Stimulated activated CD4-positive, alpha-beta T cell treated with anti-CD3 and anti-CD28 coated beads, Interleukin-12 subunit alpha, Interleukin-12 subunit beta, amount 100 ng/mL, for 4 hours (primary cell): ENCODE measurements around the gene GRAP2.

Experiments
- DNase-seq: peaks from one replicate; pipeline ENCODE4 v3.0.0-alpha.2; 2020

Gene GRAP2

DNA sequence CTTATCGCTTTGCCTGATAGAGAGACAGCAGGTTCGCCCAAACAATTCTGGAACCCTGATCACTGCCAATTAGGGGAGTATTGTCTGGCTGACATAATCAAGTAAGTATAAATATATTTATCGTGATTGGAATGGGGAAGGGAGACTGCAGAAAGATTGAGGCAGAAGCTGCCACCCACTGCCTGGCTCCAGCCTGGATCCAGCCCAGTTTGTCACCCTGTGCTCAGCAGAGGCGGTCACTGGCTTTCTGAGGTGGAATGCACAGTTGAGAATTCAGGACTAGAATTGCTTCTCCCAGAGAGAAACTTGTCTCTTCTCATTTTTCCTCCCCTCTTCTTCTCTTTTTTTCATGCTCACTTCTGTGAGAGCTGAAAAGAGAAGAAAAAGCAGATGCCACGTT lies 25.9 kb downstream of the GRAP2 start:
- DNase-seq, result no peak

DNA sequence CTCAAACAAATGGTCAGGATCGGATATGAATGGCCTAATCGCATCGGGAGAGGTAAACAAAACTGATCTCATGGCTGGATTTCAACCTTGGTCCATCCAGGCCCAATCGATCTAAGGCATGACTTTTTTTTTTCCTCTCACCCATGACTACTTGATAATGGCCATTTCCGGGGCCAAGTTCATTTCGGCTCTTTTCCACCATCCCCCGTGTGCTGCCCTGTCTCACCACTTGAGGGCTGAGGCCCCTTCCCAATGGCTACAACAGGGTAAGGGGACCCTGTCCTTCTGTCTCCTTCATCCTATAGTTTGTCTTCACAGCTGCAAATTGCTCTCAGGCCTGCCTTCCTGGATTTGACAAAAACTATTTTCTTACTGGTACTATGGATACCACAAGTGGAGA lies 26.7 kb downstream of the GRAP2 start:
- DNase-seq, result no peak

DNA sequence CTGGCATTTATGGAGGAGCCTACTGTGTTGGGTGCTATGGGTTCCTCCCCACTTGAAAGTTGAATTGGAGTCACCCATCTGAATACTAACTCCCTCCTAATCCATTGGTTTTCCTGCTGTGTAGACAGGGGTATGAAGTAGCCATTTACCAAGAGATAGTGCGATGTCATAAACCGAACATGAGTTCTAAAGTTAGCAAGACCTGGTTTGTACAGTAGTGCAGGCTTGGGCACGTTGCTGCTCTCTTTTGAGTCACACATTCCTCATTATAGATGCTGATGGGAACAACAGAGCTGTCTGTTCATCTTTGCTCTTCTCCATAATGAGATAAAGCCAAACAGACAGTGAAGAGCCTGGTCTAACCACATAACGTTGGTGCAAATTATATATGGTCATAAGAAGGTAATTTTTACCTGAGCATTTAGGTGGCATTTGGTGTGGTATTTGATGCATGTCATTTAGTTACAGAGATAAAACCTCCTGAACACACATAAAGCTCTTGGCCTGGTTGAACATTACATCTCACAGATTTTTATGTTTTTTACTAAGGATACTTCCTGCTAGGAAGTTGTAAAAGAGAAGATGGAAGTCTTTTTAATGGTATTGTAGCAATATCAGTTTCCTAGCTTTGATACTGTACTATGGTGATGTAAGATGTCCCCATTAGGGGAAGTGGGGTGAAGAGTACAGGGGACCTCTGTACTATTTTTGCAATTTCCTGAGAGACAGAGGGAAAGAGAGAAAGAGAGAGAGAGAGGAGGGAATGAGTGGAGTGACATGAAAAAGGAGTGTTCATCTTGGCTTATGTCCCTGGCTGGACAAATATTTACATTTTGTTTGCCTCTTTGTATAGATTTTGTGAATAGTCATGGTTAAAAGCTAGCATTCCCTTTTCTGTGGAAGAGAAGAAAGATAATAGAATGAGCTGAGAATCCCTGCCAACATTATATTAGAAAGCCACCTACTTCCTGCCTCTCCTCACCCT lies 27.9 kb downstream of the GRAP2 start:
- no peak for DNase-seq

DNA sequence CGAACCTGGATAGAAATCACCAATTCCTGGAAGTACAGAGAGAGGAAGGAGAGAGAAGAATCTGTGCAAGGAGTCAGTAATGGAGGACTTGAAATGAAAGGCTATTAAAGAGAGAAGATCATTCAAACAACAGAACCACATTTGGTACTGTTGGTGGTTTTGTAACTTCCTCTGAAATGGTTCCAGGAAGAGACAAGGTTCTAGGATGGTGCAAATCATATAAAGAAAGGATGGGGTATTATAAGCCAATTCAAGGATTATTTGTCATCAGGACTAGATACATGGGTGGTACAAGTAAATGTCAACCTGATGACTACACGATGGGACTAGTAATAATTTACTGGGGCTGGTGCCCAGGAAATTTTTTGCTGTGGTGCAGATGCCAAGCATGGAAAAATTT lies 30.4 kb downstream of the GRAP2 start:
- no peak for DNase-seq

DNA sequence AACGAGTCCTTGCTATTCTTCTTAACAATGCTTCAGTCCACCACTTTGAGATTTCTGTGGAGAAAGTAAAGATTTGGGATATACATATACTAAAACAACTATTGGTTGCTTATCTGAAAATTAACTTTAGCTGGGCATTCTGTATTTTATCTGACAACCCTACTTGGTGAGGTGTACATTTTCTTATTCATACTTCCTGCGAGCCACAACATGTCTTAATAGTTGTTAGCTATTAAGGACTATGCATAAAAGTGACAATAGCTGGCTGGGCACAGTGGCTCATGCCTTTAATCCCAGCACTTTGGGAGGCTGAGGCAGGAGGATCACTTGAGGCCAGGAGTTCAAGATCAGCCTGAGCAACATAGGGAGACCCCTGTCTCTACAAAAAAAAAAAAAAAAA lies 31.3 kb downstream of the GRAP2 start:
- no peak for DNase-seq

DNA sequence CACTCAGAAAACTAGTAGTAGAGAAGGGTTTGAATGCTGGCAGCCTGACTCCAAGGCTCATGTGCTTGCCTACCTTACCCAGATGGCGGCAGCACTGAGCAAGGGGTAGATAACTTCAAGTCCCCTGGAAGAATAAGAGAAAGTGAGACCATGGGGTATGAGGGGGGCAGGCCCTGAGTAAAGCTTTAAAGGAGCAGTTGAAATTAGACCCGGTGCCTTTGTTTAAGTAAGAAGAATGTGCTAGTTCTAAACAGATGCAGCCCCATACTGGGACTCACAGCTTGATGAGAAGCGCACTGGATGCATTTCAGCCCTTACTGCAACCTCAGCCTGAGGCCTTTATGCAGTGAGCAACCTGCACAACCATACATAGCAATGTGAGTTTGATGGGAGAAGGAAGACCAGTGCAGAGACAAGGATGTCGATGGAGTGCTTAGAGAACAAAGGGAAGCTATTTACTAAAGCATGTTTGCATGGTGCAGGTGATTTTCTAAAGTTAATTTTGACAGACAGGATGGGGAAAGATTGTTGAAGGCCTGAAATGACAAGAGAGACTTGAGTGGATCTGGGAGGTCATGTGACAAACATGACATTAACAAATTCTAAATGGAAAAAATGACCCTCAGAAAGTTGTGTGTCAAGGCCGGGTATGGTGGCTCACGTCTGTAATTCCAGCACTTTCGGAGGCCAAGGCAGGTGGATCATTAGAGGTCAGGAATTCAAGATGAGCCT lies 32.2 kb downstream of the GRAP2 start:
- peak; percentile 49 for DNase-seq

DNA sequence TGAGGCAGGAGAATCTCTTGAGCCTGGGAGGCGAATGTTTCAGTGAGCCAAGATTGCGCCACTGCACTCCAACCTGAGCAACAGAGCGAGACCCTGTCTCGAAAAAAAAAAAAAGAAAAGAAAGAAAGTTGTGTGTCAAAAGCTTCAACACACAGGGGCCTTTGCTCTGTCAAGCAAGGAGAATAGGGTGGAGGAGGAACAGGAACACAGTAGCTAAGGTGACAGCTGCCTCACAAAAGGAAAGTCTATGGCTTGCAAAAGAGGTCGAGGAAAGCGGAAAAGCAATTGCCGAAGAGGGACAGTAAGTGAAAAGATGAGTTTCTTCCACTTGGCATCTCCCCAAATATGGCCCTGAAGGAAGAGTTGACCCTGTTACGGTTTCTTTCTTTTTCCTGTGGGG lies 32.9 kb downstream of the GRAP2 start:
- DNase-seq, result no peak

DNA sequence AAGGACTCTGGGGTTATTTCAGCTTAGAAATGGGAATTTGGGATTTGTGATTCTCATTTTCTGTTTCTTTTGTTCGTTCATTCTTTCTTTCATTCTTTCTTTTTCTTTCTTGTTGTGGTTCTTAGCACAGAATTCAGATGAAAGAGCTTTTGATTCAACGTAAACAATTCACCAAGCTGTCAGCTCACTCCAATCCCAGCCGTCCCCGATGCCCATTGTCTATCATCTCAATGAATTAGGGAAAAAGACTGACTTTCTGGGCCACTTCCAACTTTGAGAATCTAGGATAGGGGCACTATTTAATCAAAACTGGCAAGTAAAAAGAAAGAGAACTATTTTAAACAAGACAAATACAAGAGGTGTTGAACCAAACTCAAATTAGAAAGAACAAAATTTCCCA lies 34.2 kb downstream of the GRAP2 start:
- DNase-seq, result no peak

DNA sequence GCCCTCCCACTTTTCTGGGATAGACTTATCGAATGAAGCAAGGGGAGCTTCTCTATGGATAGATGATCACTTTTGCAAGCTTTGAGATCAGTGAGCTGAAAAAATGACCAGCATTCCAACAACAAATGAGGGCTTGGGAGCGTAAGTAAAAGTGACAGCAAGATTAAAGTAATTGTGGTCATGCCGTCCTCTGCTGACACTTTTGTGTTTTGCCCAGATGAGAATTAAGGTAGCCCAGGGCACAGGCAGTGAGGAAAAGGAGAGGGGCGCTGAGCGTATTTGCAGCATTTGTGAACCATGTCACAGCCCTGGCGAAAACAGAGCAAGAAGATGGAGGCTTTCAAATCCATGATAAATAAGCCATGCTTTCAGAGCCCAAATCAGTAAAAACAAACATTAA lies 34.7 kb downstream of the GRAP2 start:
- DNase-seq, result no peak

DNA sequence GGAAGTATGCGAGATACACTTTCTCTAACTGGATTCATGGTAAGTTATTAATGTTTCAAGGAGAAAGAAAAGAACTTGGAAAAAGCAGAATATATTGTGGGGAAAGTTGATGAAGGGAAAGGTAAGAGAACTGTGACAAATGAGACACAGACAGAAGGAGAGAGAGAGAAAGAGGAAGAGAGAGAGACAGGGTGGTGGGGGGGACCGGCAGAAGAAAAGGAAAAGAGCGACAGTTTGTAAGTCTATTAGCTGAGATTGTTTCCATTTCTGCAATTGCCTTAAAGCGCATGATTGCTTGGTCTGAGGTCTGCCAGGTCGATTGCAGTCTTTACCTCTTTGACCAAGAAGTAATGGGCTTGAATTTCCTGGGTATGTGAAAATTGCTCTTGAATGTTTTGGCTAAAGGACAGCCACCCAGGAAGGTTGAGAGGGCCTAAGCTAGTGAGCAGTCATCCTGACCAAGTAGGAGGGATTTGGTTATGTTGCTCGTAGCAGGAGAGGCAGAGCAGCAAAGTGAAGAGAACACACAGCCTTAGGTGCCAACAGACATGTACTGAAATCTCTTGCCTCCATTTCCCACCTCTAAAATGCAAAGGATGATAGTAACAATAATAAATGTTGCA lies 35.8 kb downstream of the GRAP2 start:
- DNase-seq, result no peak

DNA sequence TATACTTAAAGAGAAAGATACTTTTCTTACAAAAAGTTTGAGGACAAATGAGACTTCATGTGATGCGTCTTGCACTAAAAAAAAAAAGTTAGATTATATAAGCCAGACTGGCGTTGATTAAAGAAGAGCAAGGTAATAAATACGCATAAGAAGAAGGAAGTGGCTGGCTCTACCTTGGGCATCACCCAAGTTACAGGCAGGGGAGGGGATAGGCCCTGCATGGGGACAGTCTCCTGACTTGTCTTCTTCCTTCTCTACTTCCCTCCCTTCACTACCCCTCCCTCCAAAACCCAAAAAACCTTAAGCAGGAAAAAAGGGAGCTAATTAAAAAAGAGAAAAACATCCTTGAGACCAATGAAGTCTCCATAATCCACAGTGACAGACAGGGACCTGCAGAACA lies 37.0 kb downstream of the GRAP2 start:
- DNase-seq, result no peak

DNA sequence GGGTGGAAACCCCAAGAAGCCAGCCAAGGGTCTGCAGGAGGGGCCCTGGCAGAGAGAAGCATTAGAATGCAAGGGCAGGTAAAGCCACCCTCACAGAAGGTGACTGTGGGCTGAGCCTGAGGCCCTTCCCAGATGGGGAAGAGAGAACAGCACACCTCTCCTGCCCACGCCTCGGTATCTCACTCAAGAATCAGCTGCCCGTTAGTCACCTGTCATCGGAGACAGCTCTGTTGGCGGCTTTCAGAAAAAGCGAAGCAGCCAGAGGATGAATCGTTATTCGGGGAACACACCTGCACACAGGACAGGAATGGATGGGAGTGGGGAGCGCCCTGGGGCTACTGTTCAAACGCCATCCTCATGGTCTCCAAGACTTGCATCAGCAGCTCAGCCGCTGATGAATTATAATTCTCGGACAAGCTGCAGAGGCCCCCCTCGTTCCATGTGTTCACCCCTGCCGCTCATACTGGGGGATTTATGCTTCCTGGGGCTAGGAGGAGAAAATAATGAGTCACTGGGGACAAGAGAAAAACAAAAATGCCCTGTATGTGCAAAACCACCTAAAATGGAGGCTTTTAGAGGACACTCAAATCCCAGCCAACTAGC lies 37.7 kb downstream of the GRAP2 start:
- DNase-seq, result peak; percentile 52

DNA sequence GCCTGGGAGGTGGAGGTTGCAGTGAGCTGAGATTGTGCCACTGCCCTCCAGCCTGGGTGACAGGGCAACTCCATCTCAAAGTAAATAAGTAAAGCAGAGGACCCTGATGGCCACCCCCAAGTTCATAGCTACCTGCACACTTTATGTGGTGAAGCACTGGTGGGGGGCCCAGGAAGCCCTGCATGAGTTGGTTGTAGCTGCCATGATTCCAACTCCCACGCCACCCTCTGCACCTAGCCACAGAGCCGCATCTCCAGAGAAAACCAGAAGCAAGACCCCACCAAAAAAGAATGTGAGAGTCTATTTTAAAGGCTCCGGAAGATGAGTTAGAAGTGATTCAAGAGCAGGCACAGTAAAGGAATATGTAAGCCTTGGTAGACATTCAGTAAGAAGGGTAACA lies 38.9 kb downstream of the GRAP2 start:
- DNase-seq, result no peak

DNA sequence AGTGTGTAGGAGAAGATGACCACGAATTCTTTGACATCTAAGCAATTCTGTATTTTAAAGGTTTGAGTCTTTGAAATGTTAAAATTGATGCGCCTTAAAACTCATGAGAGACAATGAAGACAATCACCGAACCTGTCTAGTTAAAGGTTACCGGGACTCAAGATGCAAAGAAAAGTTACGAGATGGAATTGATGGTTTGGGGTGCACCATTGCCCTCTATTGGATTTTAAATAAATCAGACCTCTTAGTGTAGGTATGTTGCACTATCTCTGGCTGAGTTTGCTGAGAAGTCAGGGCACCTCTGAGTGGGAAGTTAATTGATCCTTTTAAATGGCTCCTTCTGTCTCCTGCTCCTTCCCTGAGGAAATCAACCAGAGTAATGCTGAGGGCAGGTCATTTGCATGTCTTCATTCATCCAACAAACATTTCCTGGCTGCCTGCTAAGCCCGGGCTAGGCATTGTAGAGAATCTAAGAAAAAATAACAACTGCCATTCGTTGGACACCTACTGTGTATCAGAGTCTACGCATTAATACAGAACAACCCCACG lies 39.9 kb downstream of the GRAP2 start:
- DNase-seq, result no peak

DNA sequence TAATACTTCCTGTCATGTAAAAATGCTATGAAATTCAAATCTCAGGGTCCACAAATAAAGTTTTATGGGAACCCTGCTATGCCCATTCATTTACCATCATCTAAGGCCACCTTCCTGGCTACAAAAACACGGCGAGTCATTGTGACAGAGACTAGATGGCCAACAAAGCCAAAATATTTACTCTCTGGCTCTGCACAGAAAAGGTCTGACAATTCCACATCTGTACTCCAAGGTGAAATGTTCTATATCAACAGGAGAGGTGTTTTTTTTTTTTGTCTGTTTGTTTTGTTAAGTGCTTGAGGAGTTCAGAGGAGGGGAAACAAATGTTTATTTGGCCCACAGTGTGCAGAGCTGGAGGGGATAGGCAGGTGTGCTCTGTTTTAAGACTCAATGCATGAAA lies 40.7 kb downstream of the GRAP2 start:
- DNase-seq, result no peak

DNA sequence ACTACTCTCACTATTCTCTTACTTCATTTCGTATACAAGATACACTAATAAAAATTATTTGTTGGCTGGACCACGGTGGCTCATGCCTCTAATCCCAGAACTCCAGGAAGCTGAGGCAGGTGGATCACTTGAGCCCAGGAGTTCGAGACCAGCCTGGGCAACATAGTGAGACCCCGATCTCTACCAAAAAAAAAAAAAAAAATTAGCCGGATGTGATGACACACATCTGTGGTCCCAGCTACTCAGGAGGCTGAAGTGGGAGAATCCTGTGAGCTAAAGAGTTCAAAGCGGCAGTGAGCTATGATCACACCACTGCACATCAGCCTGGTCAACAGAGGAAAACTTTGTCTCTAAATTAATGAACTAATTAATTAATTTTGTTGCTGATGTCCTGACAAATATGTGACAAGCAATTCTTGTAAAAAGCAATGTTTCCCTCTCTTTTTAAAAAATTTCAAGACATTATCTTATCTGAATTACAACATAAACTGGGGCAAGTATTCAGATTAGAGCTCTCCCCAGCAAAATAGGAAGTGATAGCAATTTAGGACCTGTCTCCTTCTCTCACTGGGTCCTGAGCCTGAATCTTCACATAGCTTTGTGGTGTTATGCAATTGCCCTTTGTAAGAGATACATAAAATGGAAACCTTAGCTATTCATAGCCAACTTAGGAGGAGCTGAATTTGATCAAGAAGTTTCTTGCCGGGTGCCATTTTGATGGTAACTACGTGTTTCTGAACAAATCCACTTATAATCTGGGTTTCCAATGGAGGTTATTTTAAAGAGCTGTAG lies 41.8 kb downstream of the GRAP2 start:
- no peak for DNase-seq

DNA sequence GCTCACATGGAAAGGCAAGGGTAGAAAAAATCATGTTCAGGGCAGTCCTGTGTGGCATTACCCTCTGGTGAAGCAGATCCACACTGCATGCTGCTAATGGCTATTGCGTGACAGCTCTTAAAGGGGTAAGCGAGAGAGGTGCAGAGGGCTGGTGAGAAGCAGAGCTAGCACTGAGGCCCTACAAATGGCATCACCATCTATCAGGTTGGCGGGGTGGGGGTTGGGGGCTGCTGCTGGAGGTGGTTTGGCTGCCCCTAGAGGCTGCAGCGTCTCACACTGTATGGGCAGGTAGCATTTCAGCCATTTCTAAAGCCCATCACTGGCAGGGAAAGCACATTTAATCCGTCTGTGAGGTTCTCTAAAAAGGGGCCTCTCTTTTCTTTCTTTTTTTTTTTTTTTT lies 42.5 kb downstream of the GRAP2 start:
- DNase-seq, result no peak

DNA sequence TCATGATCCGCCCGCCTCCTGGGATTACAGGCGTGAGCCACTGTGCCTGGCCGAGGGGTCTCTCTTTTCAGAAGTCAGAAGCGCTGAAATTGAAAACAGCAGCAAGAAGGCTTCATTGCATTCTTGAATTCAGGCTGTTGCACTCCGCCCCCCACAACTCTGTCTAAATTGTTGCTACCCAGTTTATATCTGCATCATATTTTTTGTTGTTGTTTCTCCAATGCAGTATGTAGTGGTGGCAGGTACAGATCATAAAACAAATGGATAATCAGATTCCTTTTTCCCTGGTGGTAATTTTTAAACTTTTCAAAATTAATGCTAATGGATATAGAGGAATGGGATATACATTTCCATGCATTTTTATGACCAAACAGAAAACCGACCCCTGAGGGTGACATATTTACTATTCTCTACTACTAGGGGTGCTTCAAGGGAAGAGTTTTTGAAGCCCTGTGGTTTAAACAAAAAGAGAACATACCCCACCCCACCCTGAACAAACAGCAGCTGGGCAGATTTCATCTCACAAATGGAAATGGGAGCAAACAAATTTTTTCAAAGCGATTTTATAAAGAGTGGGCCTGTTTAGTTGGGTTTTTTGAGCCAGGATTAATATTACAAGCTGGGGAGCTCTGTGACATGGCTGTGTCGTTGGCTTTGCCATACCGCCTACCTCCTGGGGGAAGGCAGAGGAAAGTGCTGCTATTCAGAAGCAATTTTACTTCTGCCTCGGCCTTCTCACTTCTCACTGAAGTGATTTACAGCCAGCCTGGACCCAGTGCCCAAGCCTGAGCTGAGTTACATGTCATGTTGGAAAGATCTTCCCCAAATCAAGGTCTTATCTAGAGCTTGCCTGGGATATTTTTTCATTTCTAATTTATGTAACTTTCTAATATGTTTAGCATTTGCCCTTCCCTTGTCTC lies 43.3 kb downstream of the GRAP2 start:
- DNase-seq, result no peak

DNA sequence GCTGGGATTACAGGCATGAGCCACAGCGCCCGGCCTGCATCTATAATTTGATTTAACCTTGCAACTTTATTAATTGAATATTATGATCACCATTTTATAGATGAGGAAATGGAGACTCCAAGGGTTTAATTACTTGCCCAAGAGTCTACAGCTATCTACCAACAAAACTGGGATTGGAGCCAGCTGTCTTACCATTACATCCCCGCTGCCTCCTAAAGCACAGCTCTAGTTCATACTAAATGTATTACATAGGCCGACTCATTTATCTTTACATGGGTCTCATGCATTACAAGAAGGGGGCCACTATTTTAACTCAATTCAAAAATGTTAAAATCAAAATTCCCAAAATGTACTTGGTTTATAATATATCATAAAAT lies 45.2 kb downstream of the GRAP2 start:
- no peak for DNase-seq

DNA sequence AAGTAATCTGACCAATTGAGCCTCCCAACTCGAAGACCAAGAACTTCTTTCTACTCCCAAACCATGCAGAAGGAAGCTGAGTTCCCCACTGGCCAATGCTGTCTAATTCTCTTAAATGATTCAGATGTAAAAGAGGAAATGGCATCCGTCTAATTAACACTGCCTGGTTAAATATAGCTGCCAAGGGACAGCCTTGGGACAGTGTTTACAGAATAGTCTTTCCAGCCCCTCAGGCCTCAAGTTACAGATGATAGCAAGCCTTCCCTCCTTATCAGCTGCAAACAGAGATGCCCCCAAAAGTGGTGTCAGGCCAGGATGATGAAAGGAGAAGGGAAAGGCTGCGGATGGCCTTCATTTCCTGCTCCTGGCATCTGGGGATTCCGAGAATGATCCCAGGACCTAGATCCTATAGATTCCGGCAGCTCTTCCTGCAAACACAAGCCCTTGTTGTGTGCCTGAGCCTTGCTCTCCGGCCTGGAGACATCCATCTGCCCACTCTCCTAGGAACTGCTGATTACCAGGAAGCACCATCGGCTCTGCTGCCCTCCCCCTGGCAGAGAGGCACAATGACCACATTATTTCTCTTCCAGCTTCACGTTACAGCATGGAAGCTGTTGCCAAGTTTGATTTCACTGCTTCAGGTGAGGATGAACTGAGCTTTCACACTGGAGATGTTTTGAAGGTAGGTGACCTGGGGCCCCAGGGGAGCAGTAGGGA lies 45.8 kb downstream of the GRAP2 start:
- DNase-seq, result no peak
